ENCODE results near the gene DHRS9. TPM values are rescaled to one million over a fixed set of nuclear protein-coding genes. Genes with fewer than 3 reads are reported as not detected.

DHRS9 gene
- total and polyA plus RNA-seq, 2 of the 4 experiments (the other 2 are of a cell fraction): not detected

- dilution Hi-C loops (cut with HindIII; ENCODE audit: low sequenced_read_pairs, unreplicated experiment): no loop called here
- no TSS peak for BruUV-seq (replicated peaks)
- H2AK9ac ChIP-seq (replicated peaks; ENCODE audit: low read depth, low read length, poor library complexity): no peak overlapping the region
Observed at GRCh38 chr2:169082995-169083394, 13.6 kb downstream of the DHRS9 start.

More at GRCh38 chr2:169082995-169083394, 13.6 kb downstream of the DHRS9 start:
- no peaks in the 10 kb centered on the region for H4K20me1 ChIP-seq (ENCODE audit: insufficient read depth, low read length)
- H2AK5ac ChIP-seq (ENCODE audit: low read depth, low read length): no peak overlapping the region
- H4K5ac ChIP-seq (ENCODE audit: low read depth, low read length): no peak overlapping the region
- DNase-seq (no peak), ATAC-seq (ENCODE audit: low read depth) (no peak)
- H3K4me2 ChIP-seq (ENCODE audit: low read depth, low read length): no peak overlapping the region
- 50% methylated on average over 2 of the region's 4 CpGs; no CpG with 5 or more reads in 1 of the 2 experiments for WGBS, 2 experiments (ENCODE audit: extremely low coverage in 2 of 2, insufficient read length in 1 of 2)
- H3K36me3 ChIP-seq (ENCODE audit: control insufficient read depth, insufficient read depth, low read length): no peaks in the 10 kb centered on the region
- ChIA-PET CTCF (no interaction called here), POLR2A (ENCODE audit: unreplicated experiment) (no interaction called here)
- H2BK120ac ChIP-seq (ENCODE audit: low read depth, low read length): no peak overlapping the region
- H4K8ac ChIP-seq (ENCODE audit: low read depth in 2 of 2, low read length in 2 of 2): no peak overlapping the region
- H3K23ac ChIP-seq (ENCODE audit: low read depth, low read length): no peak overlapping the region
- H3K4ac ChIP-seq (ENCODE audit: low read depth, low read length): no peak overlapping the region
- H3K9me1 ChIP-seq (ENCODE audit: insufficient read depth, low read length): no peaks in the 10 kb centered on the region
- H3K4me1 ChIP-seq (ENCODE audit: control insufficient read depth, insufficient read depth, low read length): no peaks in the 10 kb centered on the region
- H3K79me1 ChIP-seq (ENCODE audit: low read depth in 1 of 2, low read length in 2 of 2): no peaks in the 10 kb centered on the region
- in situ Hi-C loops (cut with MboI; ENCODE audit: low sequenced_read_pairs): no loop called here
- no peak overlapping the region for H3K4me3 ChIP-seq (ENCODE audit: insufficient read depth, low read depth, low read length)
- no peaks in the 10 kb centered on the region for H3K27me3 ChIP-seq (ENCODE audit: control insufficient read depth, insufficient read depth, low read length)
- TF ChIP-seq FOS (IDR thresholded peaks at IDR 0.05; ENCODE audit: low read depth, low read length) (no peak), SMC3 (IDR thresholded peaks at IDR 0.05; ENCODE audit: low read depth, low read length) (no peak), RCOR1 (IDR thresholded peaks at IDR 0.05; ENCODE audit: insufficient replicate concordance, low read length) (no peak), MAFK (IDR thresholded peaks at IDR 0.05; ENCODE audit: low read depth, low read length) (no peak), RFX5 (IDR thresholded peaks at IDR 0.05; ENCODE audit: low read depth, low read length) (no peak), USF2 (IDR thresholded peaks at IDR 0.05; ENCODE audit: low read depth, low read length) (no peak)
- TF ChIP-seq, protein P1, sequence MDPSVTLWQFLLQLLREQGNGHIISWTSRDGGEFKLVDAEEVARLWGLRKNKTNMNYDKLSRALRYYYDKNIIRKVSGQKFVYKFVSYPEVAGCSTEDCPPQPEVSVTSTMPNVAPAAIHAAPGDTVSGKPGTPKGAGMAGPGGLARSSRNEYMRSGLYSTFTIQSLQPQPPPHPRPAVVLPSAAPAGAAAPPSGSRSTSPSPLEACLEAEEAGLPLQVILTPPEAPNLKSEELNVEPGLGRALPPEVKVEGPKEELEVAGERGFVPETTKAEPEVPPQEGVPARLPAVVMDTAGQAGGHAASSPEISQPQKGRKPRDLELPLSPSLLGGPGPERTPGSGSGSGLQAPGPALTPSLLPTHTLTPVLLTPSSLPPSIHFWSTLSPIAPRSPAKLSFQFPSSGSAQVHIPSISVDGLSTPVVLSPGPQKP (IDR thresholded peaks at IDR 0.05; ENCODE audit: borderline replicate concordance, low read depth, low read length): no peak
- no peak overlapping the region for H2BK20ac ChIP-seq (ENCODE audit: low read depth, low read length)
- H2BK5ac ChIP-seq (ENCODE audit: low read depth, low read length, poor library complexity, severe bottlenecking): no peak overlapping the region
- no peak overlapping the region for H3K27ac ChIP-seq (ENCODE audit: insufficient read depth, low read length)
- H4K91ac ChIP-seq (ENCODE audit: insufficient read depth, low read depth, low read length): no peak overlapping the region
- intact Hi-C loops (cut with micrococcal nuclease): no loop called here
- no peak overlapping the region for H2AFZ ChIP-seq (replicated peaks; ENCODE audit: low read length, poor library complexity)
- no peak overlapping the region for H3K18ac ChIP-seq (ENCODE audit: low read depth, low read length)
- no peak overlapping the region for H3K9ac ChIP-seq (ENCODE audit: low read depth, low read length)
- H3K14ac ChIP-seq (replicated peaks; ENCODE audit: low read depth, low read length): no peak overlapping the region
- H2BK15ac ChIP-seq (ENCODE audit: low read depth, low read length): no peak overlapping the region
- H3K56ac ChIP-seq (ENCODE audit: extremely low read depth, insufficient read depth, low read length): no peak overlapping the region
- peaks cover 2% of the 10 kb centered on the region; the same call in 1 of the 2 replicates for H3K9me3 ChIP-seq (ENCODE audit: control insufficient read depth, insufficient read depth, low read length)
